ENCODE results near the gene NTM.

Gene NTM

GRCh38 chr11:132196928-132197327 lies 826.5 kb downstream of the NTM start:
- TF ChIP-seq, protein P1, sequence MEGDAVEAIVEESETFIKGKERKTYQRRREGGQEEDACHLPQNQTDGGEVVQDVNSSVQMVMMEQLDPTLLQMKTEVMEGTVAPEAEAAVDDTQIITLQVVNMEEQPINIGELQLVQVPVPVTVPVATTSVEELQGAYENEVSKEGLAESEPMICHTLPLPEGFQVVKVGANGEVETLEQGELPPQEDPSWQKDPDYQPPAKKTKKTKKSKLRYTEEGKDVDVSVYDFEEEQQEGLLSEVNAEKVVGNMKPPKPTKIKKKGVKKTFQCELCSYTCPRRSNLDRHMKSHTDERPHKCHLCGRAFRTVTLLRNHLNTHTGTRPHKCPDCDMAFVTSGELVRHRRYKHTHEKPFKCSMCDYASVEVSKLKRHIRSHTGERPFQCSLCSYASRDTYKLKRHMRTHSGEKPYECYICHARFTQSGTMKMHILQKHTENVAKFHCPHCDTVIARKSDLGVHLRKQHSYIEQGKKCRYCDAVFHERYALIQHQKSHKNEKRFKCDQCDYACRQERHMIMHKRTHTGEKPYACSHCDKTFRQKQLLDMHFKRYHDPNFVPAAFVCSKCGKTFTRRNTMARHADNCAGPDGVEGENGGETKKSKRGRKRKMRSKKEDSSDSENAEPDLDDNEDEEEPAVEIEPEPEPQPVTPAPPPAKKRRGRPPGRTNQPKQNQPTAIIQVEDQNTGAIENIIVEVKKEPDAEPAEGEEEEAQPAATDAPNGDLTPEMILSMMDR (conservative IDR thresholded peaks at IDR 0.05), result no peak
- TF ChIP-seq ZFX (IDR thresholded peaks at IDR 0.05), result no peak
- H3K27ac ChIP-seq, result no peak overlapping the region

GRCh38 chr11:132200353-132200936 lies 830.0 kb downstream of the NTM start:
- no peak for TF ChIP-seq ZFX (IDR thresholded peaks at IDR 0.05)
- TF ChIP-seq, protein P1 (conservative IDR thresholded peaks at IDR 0.05), result no peak
- H3K27ac ChIP-seq, result no peak overlapping the region

- no peak for TF ChIP-seq ZFX (IDR thresholded peaks at IDR 0.05)
- TF ChIP-seq, protein P1 (conservative IDR thresholded peaks at IDR 0.05), result no peak
- H3K27ac ChIP-seq, result no peak overlapping the region
Measured at GRCh38 chr11:132202621-132203020, 832.2 kb downstream of the NTM start.

DNA sequence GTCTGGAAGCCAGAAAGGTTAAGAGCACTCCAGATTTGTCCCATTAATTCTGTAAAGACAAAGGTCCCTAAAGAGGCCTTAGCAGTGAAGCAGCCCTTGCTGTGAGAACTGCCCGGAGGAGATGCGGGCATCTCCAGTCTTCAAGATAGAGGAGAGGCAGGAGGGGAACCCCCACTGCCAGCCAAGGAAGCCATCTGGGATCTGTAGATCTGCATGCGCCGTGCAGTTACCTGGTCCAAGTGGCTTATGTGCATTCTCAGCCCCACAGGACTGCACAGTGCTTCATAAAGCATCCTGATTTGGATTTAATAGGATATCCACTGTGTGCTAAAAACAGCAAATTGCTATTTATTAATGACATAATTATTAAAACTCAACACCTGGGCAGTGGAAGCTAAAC lies 834.6 kb downstream of the NTM start:
- TF ChIP-seq, protein P1 (conservative IDR thresholded peaks at IDR 0.05), result no peak
- TF ChIP-seq ZFX (IDR thresholded peaks at IDR 0.05), result no peak
- no peak overlapping the region for H3K27ac ChIP-seq

- H3K27ac ChIP-seq, result no peak overlapping the region
- no peak for TF ChIP-seq ZFX (IDR thresholded peaks at IDR 0.05)
- TF ChIP-seq, protein P1 (conservative IDR thresholded peaks at IDR 0.05), result no peak
Measured at GRCh38 chr11:132205496-132205895, 835.1 kb downstream of the NTM start.

GRCh38 chr11:132206993-132207392 lies 836.6 kb downstream of the NTM start:
- no peak for TF ChIP-seq ZFX (IDR thresholded peaks at IDR 0.05)
- TF ChIP-seq, protein P1 (conservative IDR thresholded peaks at IDR 0.05), result no peak
- no peak overlapping the region for H3K27ac ChIP-seq

GRCh38 chr11:132208477-132209055 lies 838.2 kb downstream of the NTM start:
- TF ChIP-seq ZFX (IDR thresholded peaks at IDR 0.05), result no peak
- TF ChIP-seq, protein P1 (conservative IDR thresholded peaks at IDR 0.05), result no peak
- no peak overlapping the region for H3K27ac ChIP-seq

Data from C4-2B (cell line).